HepG2 (cell line): ENCODE data around the gene ANTXR1. TPM values are rescaled to one million over a fixed set of nuclear protein-coding genes. Genes with fewer than 3 reads are reported as not detected.

Experiments used
- ATF2 ChIP-seq: sonication (generic); formaldehyde crosslinking; IDR thresholded peaks from 2 replicates; pipeline ENCODE4 v1.4.0; 2020; ENCODE audit warnings: missing genetic modification reagents
- ATF6 ChIP-seq: sonication (generic); formaldehyde crosslinking; conservative IDR thresholded peaks from 2 replicates; pipeline ENCODE4 v1.4.0; 2020; ENCODE audit warnings: missing genetic modification reagents
- ATM ChIP-seq: fragments of 450-650 bp; IDR thresholded peaks from 2 replicates; pipeline ENCODE4 v1.7.1; 2017; ENCODE audit warnings: mild to moderate bottlenecking, borderline replicate concordance
- CREB1 ChIP-seq, 2 experiments: fragments of 450-650 bp in 1 of 2; IDR thresholded peaks; 2 replicates each; pipeline ENCODE4 v1.6.1; 2016 to 2017; ENCODE audit warnings: control low read depth in 1 of 2, mild to moderate bottlenecking in 1 of 2, missing compliant biosample characterization in 1 of 2, missing genetic modification characterization in 1 of 2
- HNRNPLL ChIP-seq: fragments of 200-400 bp; formaldehyde crosslinking; IDR thresholded peaks from 2 replicates; pipeline ENCODE4 v1.6.1; 2017; ENCODE audit warnings: mild to moderate bottlenecking, low read depth, low read length; ENCODE audit not compliant: poor library complexity, severe bottlenecking
- KLF16 ChIP-seq, 2 experiments: sonication (generic) in 1 of 2; formaldehyde crosslinking in 1 of 2; IDR thresholded peaks; 2 replicates each; pipeline versions ENCODE4 v1.6.1 to v1.8.0; 2016 to 2023; ENCODE audit warnings: missing genetic modification reagents in 2 of 2, missing compliant biosample characterization in 1 of 2
- MTERF4 ChIP-seq: sonication (generic); formaldehyde crosslinking; IDR thresholded peaks from 2 replicates; pipeline ENCODE4 v1.8.0; 2023; ENCODE audit warnings: mild to moderate bottlenecking, missing genetic modification reagents
- MYC ChIP-seq: sonication (generic); formaldehyde crosslinking; IDR thresholded peaks from 2 replicates; pipeline ENCODE4 v1.9.0; 2021; ENCODE audit warnings: missing genetic modification reagents, borderline replicate concordance
- MYNN ChIP-seq: sonication (generic); formaldehyde crosslinking; IDR thresholded peaks from 2 replicates; pipeline ENCODE4 v1.4.0; 2020; ENCODE audit warnings: mild to moderate bottlenecking, low read depth, missing genetic modification reagents
- MZF1 ChIP-seq: sonication (generic); formaldehyde crosslinking; IDR thresholded peaks from 2 replicates; pipeline ENCODE4 v1.8.1; 2023; ENCODE audit warnings: mild to moderate bottlenecking, missing genetic modification reagents, borderline replicate concordance
- POLR2G ChIP-seq: fragments of 200-400 bp; formaldehyde crosslinking; IDR thresholded peaks from 2 replicates; pipeline ENCODE4 v1.6.1; 2018; ENCODE audit warnings: mild to moderate bottlenecking, low read depth, low read length, moderate library complexity
- REST ChIP-seq, 2 experiments: IDR thresholded peaks; 2 replicates each; pipeline ENCODE4 v1.6.1; 2011 to 2012; ENCODE audit warnings: low read length in 2 of 2, borderline replicate concordance in 1 of 2, low read depth in 1 of 2, mild to moderate bottlenecking in 1 of 2, moderate library complexity in 1 of 2
- SATB2 ChIP-seq: sonication (generic); formaldehyde crosslinking; IDR thresholded peaks from 2 replicates; pipeline ENCODE4 v1.5.0; 2020; ENCODE audit warnings: missing genetic modification reagents
- SRSF4 ChIP-seq: fragments of 200-400 bp; formaldehyde crosslinking; IDR thresholded peaks from one replicate; pipeline ENCODE4 v1.6.1; 2018; ENCODE audit warnings: mild to moderate bottlenecking, low read depth, low read length, moderate library complexity; ENCODE audit not compliant: poor library complexity, severe bottlenecking
- TEAD2 ChIP-seq: sonication (generic); formaldehyde crosslinking; IDR thresholded peaks from 2 replicates; pipeline ENCODE4 v1.9.0; 2021; ENCODE audit warnings: missing genetic modification reagents
- ZKSCAN1 ChIP-seq: fragments of 150-350 bp; IDR thresholded peaks from 2 replicates; pipeline ENCODE4 v1.6.1; 2014; ENCODE audit warnings: low read length
- ZNF431 ChIP-seq: sonication (generic); formaldehyde crosslinking; IDR thresholded peaks from 2 replicates; pipeline ENCODE4 v1.9.0; 2022; ENCODE audit warnings: missing genetic modification reagents, low read depth, mild to moderate bottlenecking, borderline replicate concordance
- ZNF556 ChIP-seq: sonication (generic); formaldehyde crosslinking; IDR thresholded peaks from 2 replicates; pipeline ENCODE4 v1.4.0; 2020; ENCODE audit warnings: mild to moderate bottlenecking, missing genetic modification reagents, borderline replicate concordance
- ZSCAN22 ChIP-seq: sonication (generic); formaldehyde crosslinking; IDR thresholded peaks from 2 replicates; pipeline ENCODE4 v1.4.0; 2020; ENCODE audit warnings: mild to moderate bottlenecking, missing genetic modification reagents
- polyA plus RNA-seq, 8 experiments: library from polyadenylated mRNA; depleted of rRNA in 3 of 8; stranded (reverse) in 7 of 8; unstranded in 1 of 8; fragments of >200 nt; fragmentation: Illumina TruSeq in 4 of 8; extraction: Trizol in 4 of 8; gene quantifications; 2 replicates each; pipeline versions ENCODE4 v1.2.1 to v1.2.3, GENCODE V29; 2011 to 2016; ENCODE audit warnings: low read depth in 4 of 8, missing spikeins in 1 of 8, mixed read lengths in 1 of 8; ENCODE audit not compliant: insufficient read depth in 1 of 8
- total RNA-seq, 5 experiments: library from RNA; depleted of rRNA; stranded (reverse); fragments of >200 nt; fragmentation: Illumina TruSeq; extraction: Trizol; gene quantifications; 2 replicates each; pipeline ENCODE4 v1.2.3, GENCODE V29; 2016; ENCODE audit warnings: low read depth in 1 of 5

The ANTXR1 gene
- total and polyA plus RNA-seq, 2 of the 13 experiments (the other 11 are each of a cell fraction or from before 2014, with no cell fraction given): 4.5 to 12.7 TPM

GRCh38 chr2:69279931-69280681, 267.1 kb downstream of the ANTXR1 start (continued):
- TF ChIP-seq ATF2 (CRISPR knock-in tag) (peak; percentile 40; the same call in 1 of the 2 replicates), POLR2G (no peak), KLF16 (CRISPR knock-in tag; IDR thresholded peaks at IDR 0.05) (no peak), CREB1 (IDR thresholded peaks at IDR 0.05) (no peak), CREB1 (CRISPR knock-in tag; IDR thresholded peaks at IDR 0.05) (peak; percentile 62; the same call in 1 of the 2 replicates), SRSF4 (no peak), ZNF556 (CRISPR knock-in tag) (no peak), MYC (CRISPR knock-in tag) (peak; percentile 31; the same call in 1 of the 2 replicates), HNRNPLL (no peak), ZNF431 (CRISPR knock-in tag) (no peak), ZSCAN22 (CRISPR knock-in tag) (no peak), MYNN (CRISPR knock-in tag) (no peak), REST (IDR thresholded peaks at IDR 0.05; ENCODE audit: borderline replicate concordance in 1 of 2, low read depth in 1 of 2, low read length in 2 of 2) (no peak), MTERF4 (no peak), ATM (no peak), MZF1 (CRISPR knock-in tag) (no peak), SATB2 (CRISPR knock-in tag) (no peak), TEAD2 (CRISPR knock-in tag) (no peak), ATF6 (CRISPR knock-in tag) (no peak), ZKSCAN1 (no peak)
